Endothelial cell of umbilical vein (primary cell): ENCODE results near the gene PRPF19.

Source experiments
- CTCF ChIP-seq, 2 donors: IDR thresholded peaks; 1 replicate in 1 of 2; 2 replicates in 1 of 2; pipeline ENCODE4 v1.5.1; 2011; ENCODE audit warnings: low read length in 2 of 2, mild to moderate bottlenecking in 2 of 2, moderate library complexity in 2 of 2, control low read depth in 1 of 2, inconsistent platforms in 1 of 2, low read depth in 1 of 2; ENCODE audit not compliant: insufficient read depth in 1 of 2; ENCODE audit errors: extremely low read depth in 1 of 2
- JUN ChIP-seq: IDR thresholded peaks from 2 replicates; pipeline ENCODE4 v1.6.1; 2011; ENCODE audit warnings: borderline replicate concordance, low read depth; ENCODE audit not compliant: insufficient read length, insufficient read depth
- MYC ChIP-seq: IDR thresholded peaks from one replicate; pipeline ENCODE4 v1.6.1; 2011; ENCODE audit warnings: mild to moderate bottlenecking, low read depth, low read length
- POLR2A ChIP-seq: IDR thresholded peaks from 2 replicates; pipeline ENCODE4 v1.6.1; 2012; ENCODE audit warnings: low read depth, mild to moderate bottlenecking, control low read depth, low read length

GRCh38 chr11:60867871-60868681 lies 38.3 kb downstream of the PRPF19 start:
- TF ChIP-seq POLR2A (no peak), CTCF (IDR thresholded peaks at IDR 0.05; ENCODE audit: extremely low read depth in 1 of 2, insufficient read depth in 1 of 2, low read depth in 1 of 2, low read length in 2 of 2) (no peak), JUN (no peak), MYC (no peak)
